H9 (cell line): ENCODE measurements around the gene GFI1. TPM values are rescaled to one million over a fixed set of nuclear protein-coding genes. Genes with fewer than 3 reads are reported as not detected.
"Not testable (repeated sequence)": the region's sequence is repeated elsewhere in the genome, so short reads cannot be mapped to it uniquely, and the experiment has no call there.

Source experiments
- DNase-seq: peaks from one replicate; pipeline ENCODE4 v3.0.0-alpha.2; 2017
- H2AFZ ChIP-seq: one replicate; pipeline ENCODE4 v1.6.1; 2013; ENCODE audit warnings: mild to moderate bottlenecking, low read length, control low read depth, moderate library complexity
- H2AK5ac ChIP-seq: 2 replicates; pipeline ENCODE4 v1.6.1; 2013; ENCODE audit warnings: low read length, control low read depth, mixed read lengths; ENCODE audit not compliant: insufficient read length
- H2BK120ac ChIP-seq: one replicate; pipeline ENCODE4 v1.6.1; 2013; ENCODE audit warnings: low read depth, mild to moderate bottlenecking, low read length, control low read depth, inconsistent platforms; ENCODE audit not compliant: poor library complexity, severe bottlenecking
- H2BK12ac ChIP-seq: 2 replicates; pipeline ENCODE4 v1.6.1; 2013; ENCODE audit warnings: low read length, control low read depth, mixed read lengths, low read depth; ENCODE audit not compliant: insufficient read length
- H2BK15ac ChIP-seq: 2 replicates; pipeline ENCODE4 v1.6.1; 2013; ENCODE audit warnings: low read depth, low read length, control low read depth
- H2BK20ac ChIP-seq: one replicate; pipeline ENCODE4 v1.6.1; 2013; ENCODE audit warnings: low read depth, mild to moderate bottlenecking, low read length, control low read depth, inconsistent platforms; ENCODE audit not compliant: poor library complexity, severe bottlenecking
- H2BK5ac ChIP-seq: 2 replicates; pipeline ENCODE4 v1.6.1; 2013; ENCODE audit warnings: low read length, control low read depth, mixed read lengths; ENCODE audit not compliant: insufficient read length
- H3K14ac ChIP-seq: 2 replicates; pipeline ENCODE4 v1.6.1; 2013; ENCODE audit warnings: low read length, control low read depth; ENCODE audit not compliant: insufficient read depth
- H3K18ac ChIP-seq: 2 replicates; pipeline ENCODE4 v1.6.1; 2013; ENCODE audit warnings: low read depth, mild to moderate bottlenecking, mixed read lengths, low read length, control low read depth; ENCODE audit not compliant: insufficient read length
- H3K23ac ChIP-seq: 2 replicates; pipeline ENCODE4 v1.6.1; 2013; ENCODE audit warnings: low read length, control low read depth, mixed read lengths, low read depth; ENCODE audit not compliant: insufficient read length
- H3K23me2 ChIP-seq: 2 replicates; pipeline ENCODE4 v1.6.1; 2013; ENCODE audit warnings: low read depth, mild to moderate bottlenecking, mixed read lengths, low read length, control low read depth; ENCODE audit not compliant: insufficient read length, poor library complexity, severe bottlenecking
- H3K27ac ChIP-seq: 2 replicates; pipeline ENCODE4 v1.5.1; 2013; ENCODE audit warnings: low read length, control low read depth, mixed read lengths, low read depth; ENCODE audit not compliant: insufficient read length
- H3K27me3 ChIP-seq: 2 replicates; pipeline ENCODE4 v1.6.1; 2013; ENCODE audit warnings: low read length, control low read depth, inconsistent platforms; ENCODE audit not compliant: insufficient read depth
- H3K4ac ChIP-seq: 2 replicates; pipeline ENCODE4 v1.6.1; 2013; ENCODE audit warnings: low read depth, mild to moderate bottlenecking, control low read depth, inconsistent platforms, low read length, moderate library complexity
- H3K4me1 ChIP-seq: 2 replicates; pipeline ENCODE4 v1.6.1; 2013; ENCODE audit warnings: low read length, control low read depth, inconsistent platforms; ENCODE audit not compliant: insufficient read depth
- H3K4me2 ChIP-seq: 2 replicates; pipeline ENCODE4 v1.6.1; 2013; ENCODE audit warnings: low read length, control low read depth, mixed read lengths; ENCODE audit not compliant: insufficient read length, insufficient read depth
- H3K56ac ChIP-seq: 2 replicates; pipeline ENCODE4 v1.6.1; 2013; ENCODE audit warnings: low read depth, mild to moderate bottlenecking, mixed read lengths, low read length, control low read depth; ENCODE audit not compliant: insufficient read length
- H3K79me1 ChIP-seq: 2 replicates; pipeline ENCODE4 v1.6.1; 2013; ENCODE audit warnings: low read depth, mild to moderate bottlenecking, moderate library complexity, low read length, control low read depth, inconsistent platforms; ENCODE audit not compliant: insufficient read depth, poor library complexity, severe bottlenecking
- H3K79me2 ChIP-seq: 2 replicates; pipeline ENCODE4 v1.6.1; 2013; ENCODE audit warnings: low read length, control low read depth, inconsistent platforms; ENCODE audit not compliant: insufficient read depth
- H3K9ac ChIP-seq: 2 replicates; pipeline ENCODE4 v1.6.1; 2013; ENCODE audit warnings: low read length, control low read depth, mixed read lengths; ENCODE audit not compliant: insufficient read length; ENCODE audit errors: extremely low read depth
- H3K9me3 ChIP-seq: one replicate; pipeline ENCODE4 v1.6.1; 2013; ENCODE audit warnings: low read depth, low read length, inconsistent platforms; ENCODE audit not compliant: control insufficient read depth
- H3T11ph ChIP-seq: one replicate; pipeline ENCODE4 v1.6.1; 2013; ENCODE audit warnings: mild to moderate bottlenecking, low read length, control low read depth, inconsistent platforms
- H4K20me1 ChIP-seq: one replicate; pipeline ENCODE4 v1.6.1; 2013; ENCODE audit not compliant: control insufficient read depth, insufficient read length, insufficient read depth
- H4K5ac ChIP-seq: 2 replicates; pipeline ENCODE4 v1.6.1; 2013; ENCODE audit warnings: low read depth, mild to moderate bottlenecking, mixed read lengths, low read length, control low read depth; ENCODE audit not compliant: insufficient read length
- H4K8ac ChIP-seq: replicated peaks from 2 replicates; pipeline ENCODE4 v1.6.1; 2013; ENCODE audit warnings: low read length, control low read depth, mixed read lengths, low read depth; ENCODE audit not compliant: insufficient read length
- H4K91ac ChIP-seq: 2 replicates; pipeline ENCODE4 v1.6.1; 2013; ENCODE audit warnings: low read depth, mild to moderate bottlenecking, moderate library complexity, mixed read lengths, low read length, control low read depth; ENCODE audit not compliant: insufficient read length
- H3K27ac Mint-ChIP-seq, 3 experiments: 2 replicates in 2 of 3; 3 replicates in 1 of 3; pipeline ENCODE4 v1.8.0; 2020 to 2021; ENCODE audit warnings: mixed read lengths in 3 of 3, mild to moderate bottlenecking in 1 of 3, moderate library complexity in 1 of 3
- H3K27me3 Mint-ChIP-seq: 2 replicates; pipeline ENCODE4 v1.8.0; 2021; ENCODE audit warnings: low read depth, mild to moderate bottlenecking, moderate library complexity, mixed read lengths
- H3K36me3 Mint-ChIP-seq, 3 experiments: 2 replicates in 2 of 3; 3 replicates in 1 of 3; pipeline ENCODE4 v1.8.0; 2020 to 2021; ENCODE audit warnings: low read depth in 3 of 3, mixed read lengths in 3 of 3; ENCODE audit not compliant: insufficient read depth in 1 of 3
- H3K4me1 Mint-ChIP-seq, 2 experiments: 2 replicates each; pipeline ENCODE4 v1.8.0; 2020; ENCODE audit warnings: mixed read lengths in 2 of 2
- H3K4me3 Mint-ChIP-seq, 2 experiments: 2 replicates in 1 of 2; 3 replicates in 1 of 2; pipeline ENCODE4 v1.8.0; 2020 to 2021; ENCODE audit warnings: mild to moderate bottlenecking in 2 of 2, mixed read lengths in 2 of 2, moderate library complexity in 1 of 2
- H3K9me3 Mint-ChIP-seq, 2 experiments: 2 replicates in 1 of 2; 3 replicates in 1 of 2; pipeline ENCODE4 v1.8.0; 2020; ENCODE audit warnings: mild to moderate bottlenecking in 2 of 2, mixed read lengths in 2 of 2, moderate library complexity in 1 of 2
- CTCF ChIP-seq: fragments of 200-600 bp; sonication (generic); conservative IDR thresholded peaks from 3 replicates; pipeline ENCODE4 v1.8.0; 2021; ENCODE audit warnings: antibody characterized with exemption, mild to moderate bottlenecking
- WGBS: extraction: QIAGEN DNeasy Blood & Tissue Kit; methylation state at CpG from one replicate; pipeline ENCODE4 v1.1.7; 2013; ENCODE audit warnings: missing lambda C conversion rate, low lambda C conversion rate, mixed read lengths; ENCODE audit not compliant: insufficient read length; ENCODE audit errors: extremely low coverage; 5-methylcytosine and 5-hydroxymethylcytosine counted together
- total RNA-seq: library from RNA; stranded (reverse); gene quantifications from 2 replicates; pipeline ENCODE4 v1.2.1, GENCODE V29; 2021

GFI1 gene
- total RNA-seq, 1 experiment from 2014 or later = 0.11 TPM

DNA sequence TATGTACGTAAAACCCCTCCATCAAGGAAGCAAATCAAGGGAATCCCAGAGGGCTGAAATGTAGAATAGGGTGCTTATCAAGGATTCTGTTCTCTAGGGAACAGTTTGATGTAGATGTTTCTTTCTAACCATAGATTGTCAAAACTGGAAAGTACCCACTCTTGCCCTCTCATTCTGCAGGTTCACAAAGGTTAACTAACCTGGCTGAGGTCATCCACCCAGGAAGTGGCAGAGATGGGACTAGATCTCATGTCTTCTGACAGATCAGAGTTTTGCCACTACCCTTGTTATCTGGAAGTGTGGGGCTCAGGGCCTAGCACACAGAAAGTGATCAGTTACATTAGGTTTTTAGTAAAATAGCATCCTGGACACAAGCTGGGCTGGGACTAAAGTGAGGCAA lies 47.4 kb downstream of the GFI1 start:
- Histone ChIP-seq H2BK120ac (no peak overlapping the region), H3K14ac (no peak overlapping the region), H3T11ph (no peak overlapping the region), H3K23ac (no peak overlapping the region), H3K27ac (no peak overlapping the region), H4K91ac (no peak overlapping the region), H4K20me1 (no peaks in the 10 kb centered on the region), H2BK15ac (no peak overlapping the region), H3K18ac (no peak overlapping the region), H4K8ac (no peak overlapping the region), H3K27me3 (no peaks in the 10 kb centered on the region), H4K5ac (no peak overlapping the region), H2AK5ac (no peak overlapping the region), H2BK20ac (no peak overlapping the region), H3K9ac (no peak overlapping the region), H3K79me2 (no peaks in the 10 kb centered on the region), H2AFZ (no peak overlapping the region), H3K23me2 (no peaks in the 10 kb centered on the region), H3K4me1 (no peaks in the 10 kb centered on the region), H2BK12ac (no peak overlapping the region), H2BK5ac (no peak overlapping the region), H3K79me1 (no peaks in the 10 kb centered on the region), H3K4ac (no peak overlapping the region), H3K56ac (no peak overlapping the region), H3K4me2 (no peak overlapping the region), H3K9me3 (no peaks in the 10 kb centered on the region)
- Mint-ChIP-seq H3K27me3 (peaks cover 3% of the 10 kb centered on the region), H3K36me3 (peaks cover 2 to 12% (median 2%) of the 10 kb centered on the region in 3 experiments; a peak in 4 of 7 replicates), H3K27ac (no peak overlapping the region), H3K9me3 (peaks cover 13 to 16% of the 10 kb centered on the region in 2 experiments), H3K4me1 (peaks cover 8 to 10% of the 10 kb centered on the region in 2 experiments), H3K4me3 (no peak overlapping the region)
- TF ChIP-seq CTCF = no peak
- WGBS = no CpG with 5 or more reads among the region's 1 CpG
- DNase-seq = no peak

DNA sequence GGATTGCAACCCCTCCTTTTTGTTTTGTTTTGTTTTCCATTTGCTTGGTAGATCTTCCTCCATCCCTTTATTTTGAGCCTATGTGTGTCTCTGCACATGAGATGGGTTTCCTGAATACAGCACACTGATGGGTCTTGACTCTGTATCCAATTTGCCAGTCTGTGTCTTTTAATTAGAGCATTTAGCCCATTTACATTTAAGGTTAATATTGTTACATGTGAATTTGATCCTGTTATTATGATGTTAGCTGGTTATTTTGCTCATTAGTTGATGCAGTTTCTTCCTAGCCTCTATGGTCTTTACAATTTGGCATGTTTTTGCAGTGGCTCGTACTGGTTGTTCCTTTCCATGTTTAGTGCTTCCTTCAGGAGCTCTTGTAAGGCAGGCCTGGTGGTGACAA lies 52.2 kb downstream of the GFI1 start:
- H2BK12ac ChIP-seq, H3K14ac ChIP-seq, H3K4me2 ChIP-seq, H3T11ph ChIP-seq, H2BK5ac ChIP-seq, H3K4me1 ChIP-seq, H3K79me1 ChIP-seq, H3K23ac ChIP-seq, H3K56ac ChIP-seq, DNase-seq, H3K27ac Mint-ChIP-seq, H3K4ac ChIP-seq, H2BK20ac ChIP-seq, H4K5ac ChIP-seq, H3K79me2 ChIP-seq, H3K18ac ChIP-seq, H3K9me3 ChIP-seq, H2BK15ac ChIP-seq, H3K4me1 Mint-ChIP-seq, H4K91ac ChIP-seq, H2AK5ac ChIP-seq, H3K27me3 ChIP-seq, H2BK120ac ChIP-seq, H3K23me2 ChIP-seq, H4K20me1 ChIP-seq, H4K8ac ChIP-seq, H3K9ac ChIP-seq, H3K27ac ChIP-seq, H2AFZ ChIP-seq, H3K27me3 Mint-ChIP-seq, H3K4me3 Mint-ChIP-seq: not testable (repeated sequence)
- Mint-ChIP-seq H3K9me3 (peaks cover 15 to 24% of the 10 kb centered on the region in 2 experiments), H3K36me3 (peaks cover 2 to 12% (median 2%) of the 10 kb centered on the region in 3 experiments; a peak in 5 of 7 replicates)
- no CpG with 5 or more reads among the region's 1 CpG for WGBS
